Right lobe of liver (tissue), 4 donors: ENCODE data around the gene LTBP1.
"Not testable (repeated sequence)": the region's sequence is repeated elsewhere in the genome, so short reads cannot be mapped to it uniquely, and the experiment has no call there.

Experiments
- CTCF ChIP-seq, 4 donors: fragments of 200-600 bp in 3 of 4; fragments of 450-650 bp in 1 of 4; IDR thresholded peaks; one replicate each; pipeline versions ENCODE4 v1.5.1 to v1.8.0; 2016 to 2022; ENCODE audit warnings: antibody characterized with exemption in 4 of 4, mild to moderate bottlenecking in 2 of 4
- POLR2A ChIP-seq: fragments of 450-650 bp; IDR thresholded peaks from one replicate; pipeline ENCODE4 v1.6.1; 2017; ENCODE audit warnings: antibody characterized with exemption, mild to moderate bottlenecking
- donor health status: DM: no; HTN: no; CAD: no.
- donor health status: DM: no; HTN: no; CAD: no.
- donor health status: DM: no; HTN: yes; CAD: no.

GRCh38 chr2:33368524-33368923, 421.8 kb downstream of the LTBP1 start:
- not testable (repeated sequence) for TF ChIP-seq CTCF (IDR thresholded peaks at IDR 0.05); POLR2A
